ACHN (cell line): ENCODE results near the gene HOXB3.

Experiments used
- DNase-seq: peaks from one replicate; pipeline ENCODE4 v3.0.0-alpha.2; 2015
- in situ Hi-C: cut with HindIII; loops from 2 replicates; pipeline ENCODE4 v1.10.0; 2017; ENCODE audit warnings: low sequenced_read_pairs, low pct_ligation_motif_present, low pct_unique_long_range_greater_than_20kb

Gene HOXB3

DNA sequence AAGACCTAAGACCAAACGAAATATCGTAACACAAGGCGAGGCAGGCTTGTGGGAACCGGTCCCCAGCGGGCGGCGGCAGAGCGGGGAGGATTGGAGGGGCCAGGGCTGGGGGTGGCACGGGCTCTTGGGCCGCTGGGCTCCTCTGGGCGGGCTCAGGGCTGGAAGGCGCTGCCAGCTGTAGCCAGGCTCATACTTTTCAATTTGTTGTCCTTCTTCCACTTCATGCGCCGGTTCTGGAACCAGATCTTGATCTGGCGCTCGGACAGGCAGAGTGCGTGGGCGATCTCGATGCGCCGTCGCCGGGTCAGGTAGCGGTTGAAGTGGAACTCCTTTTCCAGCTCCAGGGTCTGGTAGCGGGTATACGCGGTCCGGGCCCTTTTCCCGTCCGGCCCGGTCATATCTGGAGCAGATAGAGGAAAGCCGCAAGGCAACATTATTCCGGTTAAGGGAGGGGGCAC is 2.0 kb upstream of the HOXB3 start:
- in situ Hi-C loops, result no loop called here
- DNase-seq, result no peak

DNA sequence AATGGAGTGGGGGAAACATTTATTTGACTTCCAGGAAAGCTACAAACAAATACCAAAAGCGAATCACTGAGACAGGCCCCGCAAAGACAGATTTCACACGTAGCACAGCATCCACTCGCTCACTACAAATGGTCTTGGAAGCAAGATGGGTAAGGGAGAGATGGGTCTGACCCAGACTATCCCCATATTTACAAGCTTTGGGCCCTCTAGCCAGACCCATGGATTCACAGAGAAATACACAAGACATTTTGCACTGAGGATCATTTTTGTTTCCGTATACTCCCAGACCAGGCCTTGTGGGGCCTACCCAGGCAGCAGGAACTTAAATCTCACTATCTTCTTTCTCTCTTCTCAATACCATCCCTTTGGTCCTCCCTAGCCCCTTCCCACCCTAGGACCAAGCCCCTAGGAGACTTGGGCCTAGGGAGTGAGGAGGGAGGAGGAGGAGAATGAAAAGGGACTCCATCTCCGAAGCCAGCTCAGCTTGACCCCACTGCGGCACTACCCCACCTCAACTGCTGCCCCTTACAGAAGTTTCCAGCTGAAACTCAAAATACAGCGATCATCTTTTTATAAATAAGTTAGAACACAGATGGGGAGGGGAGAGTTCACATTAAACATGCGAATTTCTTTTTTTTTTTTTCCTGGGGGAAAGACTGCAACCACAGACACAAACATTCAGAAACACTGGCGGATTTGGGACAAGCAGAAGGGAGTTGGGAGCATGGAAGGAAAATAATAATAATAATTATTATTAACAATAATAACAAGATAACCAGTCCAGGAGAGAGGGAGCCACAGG is 1.4 kb upstream of the HOXB3 start:
- no peak for DNase-seq
- in situ Hi-C loops, result no loop called here

DNA sequence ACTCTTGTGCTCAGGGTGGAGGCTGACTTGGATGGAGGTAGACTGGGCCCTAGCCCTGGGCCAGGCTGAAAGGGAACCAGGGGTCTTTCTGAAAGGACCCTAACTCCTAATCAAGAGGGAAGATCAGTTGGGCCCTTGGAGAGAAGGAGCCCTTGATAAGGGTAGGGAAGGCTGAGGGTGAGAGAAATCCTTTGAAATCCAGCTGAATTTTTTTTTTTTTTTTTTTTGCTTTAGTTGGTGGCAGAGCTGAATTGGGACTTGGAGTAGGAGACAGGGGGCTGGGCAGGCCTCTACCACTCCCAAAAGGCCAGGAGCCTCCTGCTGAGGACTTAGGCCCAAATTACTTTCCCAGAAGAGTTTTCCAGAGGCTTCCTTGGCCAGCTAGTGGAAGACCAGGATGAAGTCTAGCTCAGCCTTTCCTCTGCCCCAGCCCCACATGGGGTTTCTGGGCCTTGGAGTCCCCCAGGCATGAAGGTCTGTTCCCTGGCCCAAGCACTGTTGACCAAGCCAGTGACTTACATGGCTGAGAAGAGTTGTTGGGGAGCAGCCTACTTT is 643 bp upstream of the HOXB3 start:
- no peak for DNase-seq
- in situ Hi-C loops, result no loop called here

DNA sequence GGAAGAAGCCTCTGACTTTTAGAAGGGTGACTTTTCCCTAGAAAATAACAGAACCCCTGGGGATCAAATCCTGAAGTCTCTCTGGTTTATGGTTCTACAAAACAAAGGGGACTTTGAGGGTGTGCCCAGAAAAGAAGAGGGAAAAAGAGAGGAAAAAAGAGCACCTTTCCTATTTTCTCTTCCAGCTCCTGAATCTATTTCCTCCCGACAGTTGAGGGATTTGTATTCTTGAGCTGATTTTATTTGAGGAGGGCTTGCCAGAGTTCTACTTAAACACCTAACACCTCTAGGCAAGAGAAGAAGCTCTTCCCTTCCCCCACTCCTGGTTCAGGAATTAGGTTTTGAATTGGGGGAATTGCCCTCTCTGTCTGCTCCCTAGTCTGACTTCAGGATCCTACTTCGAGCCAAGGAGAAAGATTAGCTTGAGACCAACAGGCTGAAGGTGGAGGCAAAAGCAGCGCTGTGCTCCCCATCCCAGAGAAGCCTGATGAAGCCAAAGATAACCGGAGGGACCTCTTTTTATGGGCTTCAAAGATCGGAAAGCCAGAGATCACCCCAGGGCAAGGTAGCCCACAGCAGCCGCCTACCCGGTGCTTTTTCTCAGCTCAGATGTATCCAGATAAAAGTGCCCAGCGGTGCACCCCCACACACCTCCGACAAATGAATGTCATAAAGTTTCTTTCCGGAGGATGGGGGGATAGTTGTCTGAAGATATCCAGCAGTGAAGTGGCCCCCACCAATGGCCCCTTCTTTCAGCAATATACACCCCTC is 796 bp downstream of the HOXB3 start:
- in situ Hi-C loops, result no loop called here
- no peak for DNase-seq

DNA sequence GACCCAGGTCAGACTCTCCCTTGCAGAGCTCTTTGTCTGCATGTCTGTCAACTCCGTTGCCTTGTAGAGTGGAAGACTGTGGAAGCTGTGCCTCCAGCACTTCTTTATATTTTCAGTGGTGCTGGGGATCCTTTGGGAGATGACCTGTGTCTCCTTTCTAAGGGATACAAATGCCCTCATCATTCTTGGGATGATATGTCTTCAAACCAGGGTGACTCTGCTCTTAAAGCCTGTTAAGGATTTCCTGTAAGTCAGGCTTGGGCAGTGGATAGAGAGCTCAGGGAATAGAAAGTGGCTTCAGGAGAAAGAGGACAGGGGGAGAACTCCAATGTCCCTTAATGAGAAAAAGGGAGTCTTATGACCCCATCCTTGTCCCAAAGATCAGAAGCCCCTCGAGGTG is 1.5 kb downstream of the HOXB3 start:
- in situ Hi-C loops, result no loop called here
- no peak for DNase-seq

DNA sequence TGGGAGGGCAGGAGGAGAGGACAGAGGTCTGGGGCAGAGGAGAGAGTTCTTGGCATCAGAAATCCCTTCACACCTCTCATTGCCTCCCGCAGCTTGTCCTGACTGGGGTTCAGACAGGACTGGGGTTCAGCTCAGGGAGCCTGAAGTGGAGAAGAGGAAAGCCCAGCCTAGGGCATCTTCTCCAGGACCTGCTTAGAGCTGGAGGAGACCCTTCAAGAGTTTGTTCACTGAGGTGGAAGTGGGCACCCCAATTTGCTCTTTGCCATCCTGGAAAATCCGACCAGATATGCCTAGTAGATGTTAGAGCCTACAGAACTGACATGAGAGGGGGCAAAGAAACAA is 2.0 kb downstream of the HOXB3 start:
- in situ Hi-C loops, result no loop called here
- DNase-seq, result no peak

DNA sequence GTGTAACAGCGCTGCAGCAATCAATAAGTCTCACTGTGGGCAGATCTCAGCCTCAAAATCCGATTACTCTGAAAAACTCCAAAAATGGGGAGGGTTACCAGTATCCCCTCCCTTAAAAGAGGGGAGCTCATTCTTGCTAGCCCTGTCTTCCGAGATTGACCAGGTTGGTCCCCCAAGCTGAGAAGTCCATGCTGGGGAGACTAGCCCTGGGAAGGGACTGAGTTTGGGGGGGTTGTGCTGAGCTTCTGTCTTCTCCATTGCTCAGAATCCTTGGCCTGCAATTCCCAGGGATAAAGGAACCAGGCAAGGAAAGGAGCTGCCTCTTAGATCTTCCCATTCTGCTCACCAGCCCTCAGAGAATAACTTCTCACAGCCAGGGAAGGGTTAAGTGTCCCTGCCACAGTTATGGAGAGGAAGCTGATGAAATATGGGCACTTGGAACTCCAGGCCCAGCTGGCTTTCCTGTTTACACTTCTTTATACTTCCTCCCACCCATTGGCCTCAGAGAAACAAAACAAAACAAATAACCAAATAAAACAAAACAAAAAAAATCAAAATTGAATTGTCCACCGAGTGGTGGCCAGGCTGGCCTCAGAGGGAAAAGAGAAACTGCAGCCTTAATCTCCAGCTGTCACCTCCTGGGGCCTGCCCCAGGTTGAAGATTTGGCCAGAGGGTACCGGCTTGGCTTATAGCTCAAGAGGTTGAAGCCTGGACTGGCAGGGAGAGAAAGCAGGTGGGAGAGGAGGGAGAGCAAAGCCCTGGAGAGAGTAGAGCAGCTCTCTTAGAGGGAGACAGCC is 2.6 kb downstream of the HOXB3 start:
- no peak for DNase-seq
- in situ Hi-C loops, result no loop called here

DNA sequence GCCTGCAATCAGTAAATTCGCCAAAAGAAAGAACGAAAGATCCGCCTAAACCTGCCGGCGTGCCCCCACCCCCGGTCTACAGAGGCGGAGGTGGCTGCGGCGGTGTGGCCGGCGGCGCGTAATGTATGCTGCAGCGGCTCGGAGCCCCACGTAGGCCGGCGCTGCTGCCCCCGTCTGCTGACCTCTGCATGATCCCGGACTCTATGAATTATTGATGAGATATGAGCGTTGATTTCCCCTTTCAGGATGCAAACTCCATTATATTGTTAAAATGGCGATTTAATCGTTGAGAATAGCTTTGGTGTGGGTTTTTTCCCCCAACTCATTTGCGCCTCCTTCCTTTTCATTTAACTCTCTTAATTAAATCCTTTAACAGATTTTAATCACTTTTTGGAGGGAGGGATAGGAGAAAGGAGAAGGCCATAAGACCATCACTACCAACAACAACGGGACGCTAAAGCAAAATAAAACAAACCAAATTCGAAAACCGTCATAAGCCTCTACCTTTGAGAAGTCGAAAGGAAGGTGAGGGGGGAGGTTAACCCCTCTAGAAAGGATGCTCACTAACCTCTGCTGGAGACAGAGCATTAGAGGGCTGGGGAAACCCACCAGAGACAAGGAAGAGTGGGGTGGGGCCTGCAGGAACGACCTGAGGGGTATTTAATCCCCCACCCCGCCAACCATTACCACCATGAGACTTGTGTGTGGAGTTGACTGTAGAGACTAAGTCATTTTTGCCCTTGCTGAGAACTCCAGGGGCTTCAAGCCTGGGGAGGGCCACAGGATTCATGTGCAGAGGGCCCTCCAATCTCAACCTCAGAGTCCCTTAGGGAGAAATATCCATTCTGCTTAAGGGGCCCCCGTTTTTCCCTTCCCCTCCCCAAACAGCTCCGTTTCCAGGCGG is 3.4 kb downstream of the HOXB3 start:
- peak; percentile 64 for DNase-seq
- in situ Hi-C loops, result no loop called here

DNA sequence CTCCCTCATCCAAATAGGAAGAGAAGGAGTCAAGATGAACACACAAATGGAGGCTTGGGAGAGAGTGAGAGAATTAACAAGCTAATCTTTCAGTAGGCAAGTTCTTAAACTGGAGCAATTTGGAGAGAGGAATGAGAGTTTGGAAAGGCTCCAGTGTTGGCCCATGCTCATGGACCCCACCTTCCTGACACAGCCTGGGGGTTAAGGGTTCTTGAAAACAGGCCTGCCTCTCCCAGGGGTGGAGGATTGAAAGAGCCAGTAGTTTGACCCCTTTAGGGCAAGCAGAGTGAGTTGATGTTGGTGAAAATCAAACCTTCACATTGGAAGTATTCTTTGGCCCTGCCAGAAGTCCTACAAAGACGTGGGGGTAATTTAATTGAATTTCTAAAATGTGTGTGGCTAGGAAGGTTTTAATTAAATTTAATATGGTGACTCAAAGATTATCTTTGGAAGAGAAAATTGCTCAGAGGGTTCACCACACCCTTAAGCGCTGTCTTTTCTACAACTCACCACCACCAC is 5.8 kb downstream of the HOXB3 start:
- no peak for DNase-seq
- in situ Hi-C loops, result no loop called here

DNA sequence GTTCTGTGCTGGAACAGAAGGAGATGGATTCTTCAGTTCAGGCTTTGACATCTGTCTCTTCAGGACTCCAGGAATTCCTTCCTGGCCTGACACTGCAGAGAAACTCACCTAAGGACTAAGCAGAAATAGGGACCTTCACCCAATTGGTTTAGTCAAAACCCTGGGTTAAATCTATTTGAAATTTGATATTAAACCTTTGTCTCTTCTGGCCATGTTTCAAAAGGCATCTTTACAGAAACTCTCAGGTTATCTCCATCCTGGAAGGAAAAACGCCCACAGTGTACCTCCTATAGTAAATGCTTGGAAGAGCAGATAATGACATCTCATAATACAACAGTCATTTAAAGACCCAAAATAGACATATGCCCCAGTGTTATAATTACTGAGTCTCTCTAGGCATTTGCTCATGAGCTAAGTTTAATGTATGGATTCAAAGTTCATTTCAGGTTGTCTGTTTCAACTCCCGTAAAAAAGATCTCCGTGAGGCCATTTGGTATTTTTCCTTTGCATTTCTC is 6.3 kb downstream of the HOXB3 start:
- DNase-seq, result no peak
- in situ Hi-C loops, result no loop called here

DNA sequence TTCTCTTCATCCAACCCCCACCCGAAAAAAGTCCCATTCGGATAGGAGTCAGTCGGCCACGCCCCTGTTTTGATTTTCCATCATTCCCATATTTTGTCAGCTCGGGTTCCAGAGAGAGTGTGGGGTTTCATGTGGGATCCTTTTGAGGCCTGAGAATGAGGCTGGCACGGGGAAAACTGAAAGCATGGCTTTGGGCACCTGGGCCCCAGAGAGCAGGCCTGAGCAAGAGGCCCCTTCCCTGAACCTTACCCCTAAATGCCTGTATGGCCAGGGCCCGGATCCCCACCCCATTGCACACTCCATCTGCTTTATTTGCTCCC is 7.3 kb downstream of the HOXB3 start:
- DNase-seq, result no peak
- in situ Hi-C loops, result no loop called here

DNA sequence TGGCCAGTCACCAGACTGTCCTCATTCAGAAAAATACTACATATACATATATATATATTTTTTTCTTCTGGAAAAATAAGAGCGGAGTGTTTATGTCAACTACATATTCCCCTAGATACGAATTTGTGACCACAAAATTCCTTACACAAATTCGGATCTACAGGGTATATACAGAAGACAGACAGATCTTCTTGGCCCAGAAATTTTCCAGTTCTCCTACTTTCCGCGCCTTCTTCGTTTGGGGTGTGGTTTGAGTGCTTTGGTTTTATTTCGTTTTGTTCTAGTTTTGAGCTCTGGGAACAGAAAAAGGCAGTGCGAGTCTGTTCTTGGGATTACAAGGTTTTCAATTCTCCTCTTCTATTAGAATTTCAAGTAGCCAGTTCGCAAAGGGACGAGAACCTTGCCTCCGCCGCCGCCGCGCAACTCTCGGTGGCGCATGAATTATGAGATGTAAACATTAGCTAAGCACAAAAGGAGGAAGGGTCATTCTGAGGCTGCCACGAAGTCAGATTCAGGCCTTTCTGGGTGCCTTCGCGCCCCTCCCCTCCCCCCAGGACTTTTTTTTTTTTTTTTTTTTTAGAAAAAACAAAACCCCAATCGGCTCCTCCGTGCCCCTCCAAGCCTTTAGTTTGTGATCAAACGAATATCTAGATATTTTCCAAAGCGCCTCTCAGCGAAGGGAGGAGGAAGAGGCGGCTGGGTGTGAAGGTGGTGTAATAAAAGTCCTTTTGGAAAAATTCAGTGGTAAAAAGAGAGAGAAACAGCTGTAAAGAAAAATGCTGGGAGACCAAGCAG is 10.1 kb downstream of the HOXB3 start:
- no peak for DNase-seq
- in situ Hi-C loops, result no loop called here

DNA sequence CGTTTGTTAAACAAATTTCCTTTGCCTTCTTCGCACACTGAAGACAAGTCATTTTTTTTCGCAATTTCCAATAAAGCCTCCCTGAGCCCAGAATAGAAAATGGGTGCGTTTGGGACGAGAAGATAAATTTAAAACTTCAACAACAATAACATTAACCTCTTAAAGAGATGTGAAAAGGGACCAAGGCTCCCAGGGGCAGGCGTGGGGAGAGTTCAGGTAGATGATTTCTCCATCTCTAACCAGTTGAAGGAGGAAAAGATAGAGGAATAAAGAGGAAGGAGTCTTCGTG is 10.6 kb downstream of the HOXB3 start:
- in situ Hi-C loops, result no loop called here
- DNase-seq, result no peak

DNA sequence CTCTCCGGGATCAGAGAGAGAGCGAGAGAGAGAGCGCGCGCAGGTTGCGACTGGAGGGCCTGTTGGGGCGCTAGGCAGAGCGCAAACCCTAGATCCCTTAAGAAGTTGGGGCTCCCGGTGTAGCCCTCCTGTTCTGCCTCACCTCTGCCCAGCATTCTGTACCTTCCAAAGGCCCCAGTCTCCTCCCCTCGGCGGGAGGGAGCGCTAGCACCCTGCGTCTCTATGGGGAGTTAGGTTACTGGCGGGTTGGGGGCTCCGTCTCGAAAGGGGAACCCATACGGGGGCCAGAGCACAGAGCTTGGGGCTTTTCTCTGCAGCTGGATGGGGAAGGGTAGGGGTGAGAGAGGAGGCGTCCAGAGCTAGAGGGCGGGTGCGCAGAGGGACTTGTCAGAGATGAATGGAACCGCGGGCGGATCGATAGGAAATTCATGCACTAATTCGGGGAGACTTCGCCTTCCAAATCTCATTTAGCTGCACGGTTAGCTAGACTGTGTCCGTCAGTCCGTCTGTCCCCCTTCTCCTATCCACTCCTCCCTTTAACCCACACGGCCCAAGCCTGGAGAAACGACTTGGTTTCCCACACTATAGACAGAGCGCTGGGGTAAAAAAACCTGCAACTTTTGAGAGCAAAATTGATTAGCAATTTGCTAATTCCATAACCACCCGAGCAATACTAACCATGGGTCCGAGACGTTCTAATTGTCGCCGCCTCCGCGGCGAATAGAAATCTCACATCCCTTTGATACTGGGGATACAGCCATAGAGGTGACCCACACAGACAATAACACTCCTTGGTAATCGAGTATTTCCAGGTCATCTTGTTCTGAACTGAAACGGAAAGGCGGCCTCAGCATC is 11.2 kb downstream of the HOXB3 start:
- peak; percentile 14 for DNase-seq

DNA sequence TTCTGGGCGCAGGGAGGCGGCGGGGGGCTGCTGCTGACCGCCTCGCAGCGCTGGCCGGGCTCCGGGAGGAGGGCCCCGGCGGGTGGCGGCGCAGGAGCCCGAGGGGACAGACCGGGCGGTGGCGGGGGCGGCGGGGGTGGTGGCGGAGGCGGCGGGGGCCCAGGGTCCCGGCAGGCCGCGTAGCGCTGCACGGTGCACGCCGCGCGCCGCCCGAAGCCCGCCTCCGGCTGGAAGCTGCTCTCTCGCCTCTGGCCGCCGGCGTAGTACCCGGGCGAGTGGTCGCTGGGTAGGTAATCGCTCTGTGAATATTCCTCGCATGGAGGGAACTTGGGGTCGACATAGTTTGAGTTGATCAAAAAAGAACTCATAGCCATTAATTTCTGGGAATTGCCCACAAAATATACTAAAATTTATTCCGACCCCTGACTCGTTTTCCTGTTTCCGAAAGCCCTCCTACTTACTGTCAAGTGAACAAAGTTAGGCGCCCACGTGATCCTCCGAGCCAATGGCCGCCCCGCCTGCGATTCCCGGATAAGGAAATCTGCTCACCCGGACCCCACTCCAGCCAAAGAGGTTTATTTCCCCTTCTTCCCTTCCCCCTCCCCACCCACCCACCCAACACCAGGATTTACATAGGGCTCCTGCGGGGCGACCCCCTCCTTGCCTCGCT is 12.0 kb downstream of the HOXB3 start, which contains the start of gene HOXB4:
TSS of gene HOXB4 (minus strand) at position 405 of the 670 bp plus-strand sequence. CDS start at position 374, 31 bp downstream.
- DNase-seq, result peak; percentile 86
- in situ Hi-C loops, result no loop called here

More for the DNA sequence above, 11.2 kb downstream of the HOXB3 start:
- in situ Hi-C loops, result no loop called here
